Measurements from ENCODE around the gene ZNF23.
"Not testable (repeated sequence)": the region's sequence is repeated elsewhere in the genome, so short reads cannot be mapped to it uniquely, and the experiment has no call there.

ZNF23 gene

GRCh38 chr16:71461686-71462648, at the start of gene ZNF23:
TSS of gene ZNF23 (minus strand) at chr16:71462247. CDS start at chr16:71456796, 5,451 bp downstream.
- peak; percentile 88 for DNase-seq

- DNase-seq, result no peak
Measured at GRCh38 chr16:71507061-71507460, 45.0 kb upstream of the ZNF23 start.

GRCh38 chr16:71504901-71505300, 42.9 kb upstream of the ZNF23 start:
- no peak for DNase-seq

- DNase-seq, result not testable (repeated sequence)
Measured at GRCh38 chr16:71504051-71504450, 42.0 kb upstream of the ZNF23 start.

GRCh38 chr16:71501547-71501946, 39.5 kb upstream of the ZNF23 start:
- DNase-seq, result no peak

- no peak for DNase-seq
Measured at GRCh38 chr16:71500964-71501363, 38.9 kb upstream of the ZNF23 start.

- DNase-seq, result peak; percentile 53
Measured at GRCh38 chr16:71499775-71500364, 37.8 kb upstream of the ZNF23 start.

- no peak for DNase-seq
Measured at GRCh38 chr16:71498031-71498430, 36.0 kb upstream of the ZNF23 start.

GRCh38 chr16:71493213-71493612, 31.2 kb upstream of the ZNF23 start:
- DNase-seq, result no peak

- DNase-seq, result no peak
Measured at GRCh38 chr16:71492786-71493185, 30.7 kb upstream of the ZNF23 start.

GRCh38 chr16:71491054-71491453, 29.0 kb upstream of the ZNF23 start:
- no peak for DNase-seq

GRCh38 chr16:71490361-71490760, 28.3 kb upstream of the ZNF23 start:
- DNase-seq, result no peak

GRCh38 chr16:71489122-71489521, 27.1 kb upstream of the ZNF23 start, which contains the start of gene ZNF19:
TSS of gene ZNF19 (minus strand) at chr16:71489324. CDS start at chr16:71482114, 7,210 bp downstream.
- DNase-seq, result no peak

- DNase-seq, result peak; percentile 93
Measured at GRCh38 chr16:71484006-71484893, 22.2 kb upstream of the ZNF23 start.

GRCh38 chr16:71482569-71482968, 20.5 kb upstream of the ZNF23 start:
- no peak for DNase-seq

GRCh38 chr16:71480956-71481355, 18.9 kb upstream of the ZNF23 start:
- no peak for DNase-seq

GRCh38 chr16:71479420-71479819, 17.4 kb upstream of the ZNF23 start:
- peak; percentile 27 for DNase-seq

- no peak for DNase-seq
Measured at GRCh38 chr16:71476457-71477124, 14.5 kb upstream of the ZNF23 start.

- no peak for DNase-seq
Measured at GRCh38 chr16:71474864-71475263, 12.8 kb upstream of the ZNF23 start.

GRCh38 chr16:71473891-71474290, 11.8 kb upstream of the ZNF23 start:
- no peak for DNase-seq

- no peak for DNase-seq
Measured at GRCh38 chr16:71472931-71473330, 10.9 kb upstream of the ZNF23 start.

GRCh38 chr16:71472051-71472450, 10.0 kb upstream of the ZNF23 start:
- DNase-seq, result no peak

All from midbrain (tissue), 1 donor.